HEK293 (cell line): ENCODE results near the gene AVEN.

Experiments used
- CTCF ChIA-PET: fragments of 350-600 bp; formaldehyde crosslinking; extraction: SDS; loops from one replicate; lab custom pipeline; 2021; ENCODE audit warnings: antibody characterized with exemption; lab: Yijun Ruan, JAX
- POLR2A ChIA-PET: fragments of 300-600 bp; formaldehyde crosslinking; extraction: SDS; loops from one replicate; lab custom pipeline; 2020; ENCODE audit warnings: antibody characterized with exemption, inconsistent platforms; lab: Yijun Ruan, JAX
- H3K27ac ChIP-seq: fragments of 200-500 bp; sonication (Bioruptor generic); 2 replicates; pipeline ENCODE4 v1.5.1; 2014; ENCODE audit warnings: low read depth, low read length, control low read depth, inconsistent platforms; ENCODE audit errors: extremely low read depth
- H3K36me3 ChIP-seq, 2 experiments: fragments of 200-500 bp in 1 of 2; sonication (Bioruptor generic) in 1 of 2; 1 replicate in 1 of 2; 2 replicates in 1 of 2; pipeline ENCODE4 v1.5.1; 2014 to 2017; ENCODE audit warnings: inconsistent platforms in 2 of 2, low read length in 2 of 2; ENCODE audit not compliant: control insufficient read depth in 2 of 2, insufficient read depth in 1 of 2
- H3K4me1 ChIP-seq: fragments of 200-500 bp; sonication (Bioruptor generic); 2 replicates; pipeline ENCODE4 v1.5.1; 2014; ENCODE audit warnings: mild to moderate bottlenecking, low read length, inconsistent platforms; ENCODE audit not compliant: control insufficient read depth, insufficient read depth
- H3K4me3 ChIP-seq: 2 replicates; pipeline ENCODE4 v1.5.1; 2011; ENCODE audit warnings: low read depth, mild to moderate bottlenecking, control low read depth, low read length, moderate library complexity
- H3K9me3 ChIP-seq: fragments of 200-500 bp; sonication (Bioruptor generic); 2 replicates; pipeline ENCODE4 v1.5.1; 2014; ENCODE audit warnings: low read depth, low read length, inconsistent platforms; ENCODE audit not compliant: control insufficient read depth, insufficient read depth
- HOXC10 ChIP-seq: sonication (generic); formaldehyde crosslinking; IDR thresholded peaks from 2 replicates; pipeline ENCODE4 v1.8.1; 2023; ENCODE audit warnings: mild to moderate bottlenecking, missing genetic modification reagents
- TRIM28 ChIP-seq: IDR thresholded peaks from 2 replicates; pipeline ENCODE4 v1.6.1; 2011; ENCODE audit warnings: low read length, control low read depth, borderline replicate concordance
- ZBTB1 ChIP-seq: fragments of 450-650 bp; formaldehyde crosslinking; IDR thresholded peaks from 2 replicates; pipeline ENCODE4 v1.5.1; 2016; ENCODE audit warnings: missing biosample characterization, missing genetic modification characterization
- ZBTB8A ChIP-seq: fragments of 450-650 bp; formaldehyde crosslinking; IDR thresholded peaks from 2 replicates; pipeline ENCODE4 v1.5.1; 2016; ENCODE audit warnings: missing biosample characterization, missing genetic modification characterization
- ZNF112 ChIP-seq: fragments of 450-650 bp; formaldehyde crosslinking; IDR thresholded peaks from 2 replicates; pipeline ENCODE4 v1.5.0; 2017; ENCODE audit warnings: missing biosample characterization, missing genetic modification characterization
- ZNF155 ChIP-seq: fragments of 450-650 bp; formaldehyde crosslinking; IDR thresholded peaks from 2 replicates; pipeline ENCODE4 v1.5.1; 2016; ENCODE audit warnings: missing biosample characterization, missing genetic modification characterization
- ZNF16 ChIP-seq: fragments of 450-650 bp; formaldehyde crosslinking; IDR thresholded peaks from 2 replicates; pipeline ENCODE4 v1.5.1; 2016; ENCODE audit warnings: low read depth, missing biosample characterization, missing genetic modification characterization
- ZNF335 ChIP-seq: fragments of 450-650 bp; formaldehyde crosslinking; conservative IDR thresholded peaks from 2 replicates; pipeline ENCODE4 v1.5.1; 2016; ENCODE audit warnings: missing biosample characterization, missing genetic modification characterization
- ZNF391 ChIP-seq: fragments of 450-650 bp; formaldehyde crosslinking; IDR thresholded peaks from 2 replicates; pipeline ENCODE4 v1.5.1; 2016; ENCODE audit warnings: low read depth, missing biosample characterization, missing genetic modification characterization, borderline replicate concordance
- ZNF404 ChIP-seq: fragments of 450-650 bp; formaldehyde crosslinking; IDR thresholded peaks from 2 replicates; pipeline ENCODE4 v1.5.1; 2017; ENCODE audit warnings: missing biosample characterization, missing genetic modification characterization
- ZNF514 ChIP-seq: fragments of 450-650 bp; formaldehyde crosslinking; IDR thresholded peaks from 2 replicates; pipeline ENCODE4 v1.5.1; 2016; ENCODE audit warnings: missing biosample characterization, missing genetic modification characterization
- ZNF561 ChIP-seq: fragments of 450-650 bp; IDR thresholded peaks from 2 replicates; pipeline ENCODE4 v1.5.1; 2018; ENCODE audit warnings: missing biosample characterization, missing genetic modification characterization, borderline replicate concordance
- ZNF629 ChIP-seq: fragments of 450-650 bp; formaldehyde crosslinking; IDR thresholded peaks from 2 replicates; pipeline ENCODE4 v1.5.1; 2017; ENCODE audit warnings: missing biosample characterization, missing genetic modification characterization
- ZNF707 ChIP-seq: fragments of 450-650 bp; formaldehyde crosslinking; IDR thresholded peaks from 2 replicates; pipeline ENCODE4 v1.5.1; 2016; ENCODE audit warnings: missing biosample characterization, missing genetic modification characterization
- ZNF76 ChIP-seq: fragments of 450-650 bp; formaldehyde crosslinking; IDR thresholded peaks from 2 replicates; pipeline ENCODE4; 2016; ENCODE audit warnings: low read depth, missing biosample characterization, missing genetic modification characterization, borderline replicate concordance
- ZNF768 ChIP-seq: fragments of 450-650 bp; formaldehyde crosslinking; IDR thresholded peaks from 2 replicates; pipeline ENCODE4 v1.5.1; 2018; ENCODE audit warnings: missing biosample characterization, mild to moderate bottlenecking, missing genetic modification characterization
- ZSCAN30 ChIP-seq: fragments of 450-650 bp; IDR thresholded peaks from 2 replicates; pipeline ENCODE4 v1.5.1; 2018; ENCODE audit warnings: missing biosample characterization, mild to moderate bottlenecking, missing genetic modification characterization, moderate library complexity
- TF ChIP-seq, protein P1 (sequence below): fragments of 450-650 bp; formaldehyde crosslinking; IDR thresholded peaks from 2 replicates; pipeline ENCODE4 v1.5.1; 2016; ENCODE audit warnings: missing biosample characterization, missing genetic modification characterization
- TF ChIP-seq, protein P2 (sequence below): fragments of 450-650 bp; formaldehyde crosslinking; IDR thresholded peaks from 2 replicates; pipeline ENCODE4 v1.5.1; 2016; ENCODE audit warnings: missing biosample characterization, missing genetic modification characterization
- TF ChIP-seq, protein P3 (sequence below): fragments of 450-650 bp; IDR thresholded peaks from 2 replicates; pipeline ENCODE4 v1.5.1; 2018; ENCODE audit warnings: missing biosample characterization, missing genetic modification characterization
- TF ChIP-seq, protein P4 (sequence below): fragments of 450-650 bp; formaldehyde crosslinking; IDR thresholded peaks from 2 replicates; pipeline ENCODE4 v1.5.1; 2017; ENCODE audit warnings: missing biosample characterization, mild to moderate bottlenecking, missing genetic modification characterization, moderate library complexity
- TF ChIP-seq, protein P5 (sequence below): IDR thresholded peaks from 2 replicates; pipeline ENCODE4 v1.6.1; 2011; ENCODE audit warnings: mild to moderate bottlenecking, low read depth, low read length, borderline replicate concordance

AVEN gene

DNA sequence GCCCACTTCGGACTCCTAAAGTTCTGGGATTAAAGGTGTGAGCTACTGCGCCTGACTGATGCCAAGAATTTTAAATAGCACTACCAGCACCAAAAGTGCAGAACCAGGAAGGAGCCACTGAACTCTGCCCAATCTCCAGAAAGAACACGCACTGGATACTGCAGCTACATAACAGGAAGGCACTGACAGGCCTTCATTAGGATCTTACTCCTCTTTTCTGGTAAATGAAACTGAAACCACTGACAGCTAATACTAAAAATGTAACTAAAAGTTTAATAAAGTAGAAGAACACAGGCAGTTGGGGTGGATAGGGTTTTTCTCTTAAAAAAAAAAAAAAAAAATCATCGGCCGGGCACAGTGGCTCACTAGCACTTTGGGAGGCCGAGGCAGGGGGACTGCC, 144.8 kb downstream of the AVEN start (continued):
- TF ChIP-seq, protein P1, sequence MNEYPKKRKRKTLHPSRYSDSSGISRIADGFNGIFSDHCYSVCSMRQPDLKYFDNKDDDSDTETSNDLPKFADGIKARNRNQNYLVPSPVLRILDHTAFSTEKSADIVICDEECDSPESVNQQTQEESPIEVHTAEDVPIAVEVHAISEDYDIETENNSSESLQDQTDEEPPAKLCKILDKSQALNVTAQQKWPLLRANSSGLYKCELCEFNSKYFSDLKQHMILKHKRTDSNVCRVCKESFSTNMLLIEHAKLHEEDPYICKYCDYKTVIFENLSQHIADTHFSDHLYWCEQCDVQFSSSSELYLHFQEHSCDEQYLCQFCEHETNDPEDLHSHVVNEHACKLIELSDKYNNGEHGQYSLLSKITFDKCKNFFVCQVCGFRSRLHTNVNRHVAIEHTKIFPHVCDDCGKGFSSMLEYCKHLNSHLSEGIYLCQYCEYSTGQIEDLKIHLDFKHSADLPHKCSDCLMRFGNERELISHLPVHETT, result no peak
- TF ChIP-seq, protein P2, sequence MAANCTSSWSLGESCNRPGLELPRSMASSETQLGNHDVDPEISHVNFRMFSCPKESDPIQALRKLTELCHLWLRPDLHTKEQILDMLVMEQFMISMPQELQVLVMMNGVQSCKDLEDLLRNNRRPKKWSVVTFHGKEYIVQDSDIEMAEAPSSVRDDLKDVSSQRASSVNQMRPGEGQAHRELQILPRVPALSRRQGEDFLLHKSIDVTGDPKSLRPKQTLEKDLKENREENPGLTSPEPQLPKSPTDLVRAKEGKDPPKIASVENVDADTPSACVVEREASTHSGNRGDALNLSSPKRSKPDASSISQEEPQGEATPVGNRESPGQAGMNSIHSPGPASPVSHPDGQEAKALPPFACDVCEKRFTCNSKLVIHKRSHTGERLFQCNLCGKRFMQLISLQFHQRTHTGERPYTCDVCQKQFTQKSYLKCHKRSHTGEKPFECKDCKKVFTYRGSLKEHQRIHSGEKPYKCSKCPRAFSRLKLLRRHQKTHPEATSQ, result no peak
- TF ChIP-seq ZNF561 (tag by site-specific recombination) (no peak), ZNF514 (tag by site-specific recombination) (no peak), ZNF112 (tag by site-specific recombination) (no peak)
- TF ChIP-seq, all 188 proteins: peak for 0

DNA sequence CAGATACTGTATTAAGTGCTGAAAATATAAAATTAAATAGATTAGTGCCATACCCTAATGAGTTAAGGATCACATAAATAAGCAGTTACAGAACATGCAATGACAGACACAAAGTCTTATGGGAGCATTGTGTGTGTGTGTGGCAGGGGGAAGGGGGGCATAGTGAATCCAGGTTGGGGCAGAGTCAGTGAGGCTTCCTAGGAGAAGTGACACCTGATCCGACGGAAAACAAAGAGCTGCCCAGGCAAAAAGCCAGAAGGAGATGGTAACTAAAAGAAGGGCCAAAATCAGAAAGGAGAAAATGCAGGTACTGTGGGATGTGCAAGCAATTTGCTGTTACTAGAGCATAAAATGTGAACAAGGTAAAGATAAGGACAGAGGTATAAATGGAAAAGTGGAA, 150.8 kb downstream of the AVEN start:
- Histone ChIP-seq H3K4me1 (peaks cover 2% of the 10 kb centered on the region; the same call in 1 of the 2 replicates), H3K27ac (no peak overlapping the region), H3K9me3 (no peaks in the 10 kb centered on the region), H3K4me3 (no peak overlapping the region), H3K36me3 (no peaks in the 10 kb centered on the region)
- TF ChIP-seq ZSCAN30 (tag by site-specific recombination) (no peak), ZNF335 (tag by site-specific recombination) (0 out of 2 replicates have a peak, but pooled peaks have one; percentile 35)
- POLR2A ChIA-PET, result no interaction called here
- CTCF ChIA-PET, result no interaction called here

DNA sequence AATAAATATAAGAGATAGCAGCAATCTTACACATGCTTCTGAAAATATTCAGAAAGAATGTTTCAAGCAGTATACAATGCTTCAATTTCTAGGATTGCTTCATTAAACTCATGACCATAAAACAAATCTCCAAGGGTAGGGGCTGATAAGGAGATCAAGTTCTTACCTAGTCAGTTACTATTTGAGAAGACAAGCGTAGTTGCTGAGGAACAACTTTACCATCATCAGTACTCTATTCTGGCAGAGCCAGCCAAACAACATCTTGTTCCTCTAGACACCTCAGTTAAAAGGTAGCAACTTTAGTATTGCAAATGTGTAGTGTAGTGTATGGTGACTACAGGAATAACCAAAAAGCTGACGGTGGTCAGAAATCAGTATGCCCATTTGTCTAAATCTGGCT, 156.1 kb downstream of the AVEN start:
- H3K4me3 ChIP-seq, result no peak overlapping the region
- H3K36me3 ChIP-seq, result no peaks in the 10 kb centered on the region
- ChIA-PET CTCF (interaction anchor here (0.6 kb wide), 1 partner anchor 220 kb away, joined by 3 read pairs; no protein-coding TSS in a partner anchor), POLR2A (no interaction called here)
- H3K4me1 ChIP-seq, result peaks cover under 1% of the 10 kb centered on the region; the same call in 1 of the 2 replicates
- TF ChIP-seq ZBTB1 (no peak), ZNF404 (tag by site-specific recombination) (no peak), ZNF707 (tag by site-specific recombination) (no peak), ZBTB8A (tag by site-specific recombination) (no peak), HOXC10 (no peak), ZNF768 (tag by site-specific recombination) (no peak), ZNF629 (tag by site-specific recombination) (no peak), TRIM28 (no peak), ZNF514 (tag by site-specific recombination) (no peak), ZNF16 (tag by site-specific recombination) (no peak), ZNF155 (tag by site-specific recombination) (no peak), ZNF76 (tag by site-specific recombination) (no peak), ZNF391 (no peak)
- TF ChIP-seq, protein P3, sequence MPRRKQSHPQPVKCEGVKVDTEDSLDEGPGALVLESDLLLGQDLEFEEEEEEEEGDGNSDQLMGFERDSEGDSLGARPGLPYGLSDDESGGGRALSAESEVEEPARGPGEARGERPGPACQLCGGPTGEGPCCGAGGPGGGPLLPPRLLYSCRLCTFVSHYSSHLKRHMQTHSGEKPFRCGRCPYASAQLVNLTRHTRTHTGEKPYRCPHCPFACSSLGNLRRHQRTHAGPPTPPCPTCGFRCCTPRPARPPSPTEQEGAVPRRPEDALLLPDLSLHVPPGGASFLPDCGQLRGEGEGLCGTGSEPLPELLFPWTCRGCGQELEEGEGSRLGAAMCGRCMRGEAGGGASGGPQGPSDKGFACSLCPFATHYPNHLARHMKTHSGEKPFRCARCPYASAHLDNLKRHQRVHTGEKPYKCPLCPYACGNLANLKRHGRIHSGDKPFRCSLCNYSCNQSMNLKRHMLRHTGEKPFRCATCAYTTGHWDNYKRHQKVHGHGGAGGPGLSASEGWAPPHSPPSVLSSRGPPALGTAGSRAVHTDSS (tag by site-specific recombination), result no peak
- TF ChIP-seq, protein P4, sequence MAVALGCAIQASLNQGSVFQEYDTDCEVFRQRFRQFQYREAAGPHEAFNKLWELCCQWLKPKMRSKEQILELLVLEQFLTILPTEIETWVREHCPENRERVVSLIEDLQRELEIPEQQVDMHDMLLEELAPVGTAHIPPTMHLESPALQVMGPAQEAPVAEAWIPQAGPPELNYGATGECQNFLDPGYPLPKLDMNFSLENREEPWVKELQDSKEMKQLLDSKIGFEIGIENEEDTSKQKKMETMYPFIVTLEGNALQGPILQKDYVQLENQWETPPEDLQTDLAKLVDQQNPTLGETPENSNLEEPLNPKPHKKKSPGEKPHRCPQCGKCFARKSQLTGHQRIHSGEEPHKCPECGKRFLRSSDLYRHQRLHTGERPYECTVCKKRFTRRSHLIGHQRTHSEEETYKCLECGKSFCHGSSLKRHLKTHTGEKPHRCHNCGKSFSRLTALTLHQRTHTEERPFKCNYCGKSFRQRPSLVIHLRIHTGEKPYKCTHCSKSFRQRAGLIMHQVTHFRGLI, result no peak
- TF ChIP-seq, protein P5, sequence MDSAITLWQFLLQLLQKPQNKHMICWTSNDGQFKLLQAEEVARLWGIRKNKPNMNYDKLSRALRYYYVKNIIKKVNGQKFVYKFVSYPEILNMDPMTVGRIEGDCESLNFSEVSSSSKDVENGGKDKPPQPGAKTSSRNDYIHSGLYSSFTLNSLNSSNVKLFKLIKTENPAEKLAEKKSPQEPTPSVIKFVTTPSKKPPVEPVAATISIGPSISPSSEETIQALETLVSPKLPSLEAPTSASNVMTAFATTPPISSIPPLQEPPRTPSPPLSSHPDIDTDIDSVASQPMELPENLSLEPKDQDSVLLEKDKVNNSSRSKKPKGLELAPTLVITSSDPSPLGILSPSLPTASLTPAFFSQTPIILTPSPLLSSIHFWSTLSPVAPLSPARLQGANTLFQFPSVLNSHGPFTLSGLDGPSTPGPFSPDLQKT, result no peak
- H3K27ac ChIP-seq, result no peak overlapping the region
- no peaks in the 10 kb centered on the region for H3K9me3 ChIP-seq
